ENCODE measurements around the gene SNX7. TPM values are rescaled to one million over a fixed set of nuclear protein-coding genes. Genes with fewer than 3 reads are reported as not detected.

Gene SNX7
- total and polyA plus RNA-seq, 11 donors, result 3.9 to 39.1 (median 18.6) TPM

DNA sequence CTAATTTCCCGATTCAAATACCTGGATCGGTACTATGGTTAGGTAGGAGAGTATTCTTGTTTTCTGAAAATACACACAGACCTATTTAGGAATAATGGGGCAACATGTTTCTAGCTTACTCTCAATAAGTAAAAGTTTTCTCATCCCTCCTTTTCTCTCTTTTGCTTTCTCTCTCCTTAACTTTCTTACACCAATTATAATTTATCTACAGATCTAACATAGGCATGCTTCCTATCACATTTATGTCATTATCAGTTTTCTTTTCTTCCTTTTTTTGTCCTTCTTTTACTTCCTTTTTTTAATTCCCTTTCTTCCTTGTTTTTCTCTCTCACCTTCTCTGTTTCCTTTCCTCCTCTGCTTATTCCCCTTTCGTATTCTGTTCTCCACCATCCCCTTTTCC lies 20.3 kb downstream of the SNX7 start:
- DNase-seq (no peak), ATAC-seq (no peak)
- TF ChIP-seq, protein P1, sequence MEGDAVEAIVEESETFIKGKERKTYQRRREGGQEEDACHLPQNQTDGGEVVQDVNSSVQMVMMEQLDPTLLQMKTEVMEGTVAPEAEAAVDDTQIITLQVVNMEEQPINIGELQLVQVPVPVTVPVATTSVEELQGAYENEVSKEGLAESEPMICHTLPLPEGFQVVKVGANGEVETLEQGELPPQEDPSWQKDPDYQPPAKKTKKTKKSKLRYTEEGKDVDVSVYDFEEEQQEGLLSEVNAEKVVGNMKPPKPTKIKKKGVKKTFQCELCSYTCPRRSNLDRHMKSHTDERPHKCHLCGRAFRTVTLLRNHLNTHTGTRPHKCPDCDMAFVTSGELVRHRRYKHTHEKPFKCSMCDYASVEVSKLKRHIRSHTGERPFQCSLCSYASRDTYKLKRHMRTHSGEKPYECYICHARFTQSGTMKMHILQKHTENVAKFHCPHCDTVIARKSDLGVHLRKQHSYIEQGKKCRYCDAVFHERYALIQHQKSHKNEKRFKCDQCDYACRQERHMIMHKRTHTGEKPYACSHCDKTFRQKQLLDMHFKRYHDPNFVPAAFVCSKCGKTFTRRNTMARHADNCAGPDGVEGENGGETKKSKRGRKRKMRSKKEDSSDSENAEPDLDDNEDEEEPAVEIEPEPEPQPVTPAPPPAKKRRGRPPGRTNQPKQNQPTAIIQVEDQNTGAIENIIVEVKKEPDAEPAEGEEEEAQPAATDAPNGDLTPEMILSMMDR (IDR thresholded peaks at IDR 0.05), result no peak
- TF ChIP-seq POLR2A (IDR thresholded peaks at IDR 0.05), result no peak
- Histone ChIP-seq H3K4me3 (no peak overlapping the region), H3K27me3 (no peaks in the 10 kb centered on the region), H3K4me1 (peaks cover 0 to 3% (median 0%) of the 10 kb centered on the region in 12 donors), H3K27ac (no peak overlapping the region), H3K36me3 (peaks cover 0 to 21% (median 11%) of the 10 kb centered on the region in 9 donors), H3K9me3 (peaks cover 0 to 3% (median 0%) of the 10 kb centered on the region in 12 donors)
- 95 to 97% (median 97%) methylated on average over 3 of the region's 3 CpGs for WGBS, 4 donors
- intact Hi-C loops (cut with DNase I), result no loop called here

DNA sequence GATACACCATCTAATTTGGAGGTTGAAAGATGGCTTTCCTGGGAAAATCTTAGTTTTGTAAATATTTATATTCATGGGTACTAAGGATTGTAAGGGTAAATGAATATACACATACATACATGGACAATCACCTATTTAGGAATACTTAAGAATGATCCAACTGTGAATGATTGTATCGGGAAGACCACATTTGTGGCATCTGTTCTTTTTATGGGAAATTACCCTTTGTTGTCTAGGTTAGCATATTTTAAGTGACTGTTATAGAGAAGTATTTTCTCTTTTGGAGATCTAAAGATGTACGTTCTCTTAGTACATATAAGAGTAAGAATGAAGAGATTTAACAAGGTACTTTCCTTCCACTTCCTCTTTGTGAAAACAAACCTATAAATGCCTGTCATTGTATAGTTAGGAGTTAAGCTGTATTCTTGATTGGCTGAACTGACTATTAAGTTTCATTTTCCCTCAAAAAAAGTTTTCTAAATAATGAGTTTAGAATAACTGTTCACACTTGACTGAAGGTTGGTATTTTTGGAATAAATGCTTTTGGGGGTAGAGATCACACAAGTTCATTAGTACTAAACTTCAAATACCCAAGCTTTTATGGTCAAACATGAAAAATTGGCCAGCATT lies 26.7 kb downstream of the SNX7 start:
- Histone ChIP-seq H3K4me3 (no peak overlapping the region), H3K27me3 (no peaks in the 10 kb centered on the region), H3K9me3 (no peaks in the 10 kb centered on the region), H3K36me3 (peaks cover 0 to 37% (median 11%) of the 10 kb centered on the region in 9 donors), H3K27ac (no peak overlapping the region), H3K4me1 (peaks cover 0 to 8% (median 0%) of the 10 kb centered on the region in 12 donors)
- TF ChIP-seq, protein P1 (IDR thresholded peaks at IDR 0.05), result no peak
- TF ChIP-seq POLR2A (IDR thresholded peaks at IDR 0.05), result no peak
- 93 to 98% (median 95%) methylated on average over 2 of the region's 2 CpGs for WGBS, 4 donors
- DNase-seq (no peak), ATAC-seq (no peak)
- intact Hi-C loops (cut with DNase I), result no loop called here

DNA sequence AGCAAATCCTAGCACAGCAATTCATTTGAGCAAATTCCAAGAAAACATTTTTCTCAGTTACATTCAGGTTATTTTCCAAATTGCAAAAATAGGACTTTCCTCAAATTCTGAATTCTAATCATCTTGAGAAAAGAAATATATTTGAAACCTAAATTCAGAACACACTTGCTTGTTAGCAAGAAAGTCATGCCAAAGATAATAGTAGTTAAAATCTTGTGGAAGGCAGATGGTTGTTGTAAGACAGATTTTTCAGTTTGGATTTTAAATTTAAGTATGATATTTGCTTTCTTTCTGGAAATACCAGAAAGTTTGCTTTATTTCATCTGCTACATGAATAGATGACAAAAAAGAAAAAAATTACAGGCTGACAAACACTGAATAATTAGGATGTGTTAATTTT lies 29.1 kb downstream of the SNX7 start:
- no peak for DNase-seq

DNA sequence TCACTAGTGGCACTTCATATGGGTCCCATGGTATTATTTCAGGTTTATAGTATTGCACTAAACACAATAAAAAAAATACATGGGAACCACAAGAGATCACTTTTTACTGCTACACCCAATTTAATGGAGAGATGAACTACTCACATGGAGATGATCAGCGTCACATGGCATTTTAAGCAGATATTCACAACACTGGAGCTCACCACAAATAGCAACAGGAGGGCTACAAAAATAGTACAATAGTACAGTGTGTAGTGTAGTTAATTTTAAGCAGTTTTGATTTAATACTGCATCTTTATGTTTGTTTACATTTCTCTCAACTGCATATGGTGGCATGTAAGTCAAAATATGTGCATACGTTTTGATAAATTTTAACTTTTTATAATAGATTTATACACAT lies 31.0 kb downstream of the SNX7 start:
- peaks cover 0 to 27% (median 3%) of the 10 kb centered on the region in 9 donors for H3K36me3 ChIP-seq
- TF ChIP-seq, protein P1 (IDR thresholded peaks at IDR 0.05), result no peak
- TF ChIP-seq POLR2A (IDR thresholded peaks at IDR 0.05), result no peak
- H3K27me3 ChIP-seq, result no peaks in the 10 kb centered on the region
- no peak overlapping the region for H3K4me3 ChIP-seq
- ATAC-seq (peak; percentile 80 to 96 (median 90)), DNase-seq (no peak)
- no peaks in the 10 kb centered on the region for H3K9me3 ChIP-seq
- H3K27ac ChIP-seq, result peak overlapping the region in 2 of 12 donors; percentile 18 to 47
- intact Hi-C loops (cut with DNase I), result no loop called here
- peaks cover 0 to 8% (median 0%) of the 10 kb centered on the region in 12 donors for H3K4me1 ChIP-seq
- WGBS, 4 donors, result 60 to 71% (median 65%) methylated on average over 2 of the region's 2 CpGs

More for the DNA sequence above, 29.1 kb downstream of the SNX7 start:
- peaks cover 0 to 31% (median 7%) of the 10 kb centered on the region in 9 donors for H3K36me3 ChIP-seq
- ATAC-seq, result no peak
- TF ChIP-seq, protein P1 (IDR thresholded peaks at IDR 0.05), result no peak
- TF ChIP-seq POLR2A (IDR thresholded peaks at IDR 0.05), result no peak
- H3K27me3 ChIP-seq, result no peaks in the 10 kb centered on the region
- no peak overlapping the region for H3K27ac ChIP-seq
- peaks cover 0 to 8% (median 0%) of the 10 kb centered on the region in 12 donors for H3K4me1 ChIP-seq
- H3K9me3 ChIP-seq, result no peaks in the 10 kb centered on the region
- intact Hi-C loops (cut with DNase I), result no loop called here
- no peak overlapping the region for H3K4me3 ChIP-seq
